Measurements from ENCODE around the gene SLC39A5.

DNA sequence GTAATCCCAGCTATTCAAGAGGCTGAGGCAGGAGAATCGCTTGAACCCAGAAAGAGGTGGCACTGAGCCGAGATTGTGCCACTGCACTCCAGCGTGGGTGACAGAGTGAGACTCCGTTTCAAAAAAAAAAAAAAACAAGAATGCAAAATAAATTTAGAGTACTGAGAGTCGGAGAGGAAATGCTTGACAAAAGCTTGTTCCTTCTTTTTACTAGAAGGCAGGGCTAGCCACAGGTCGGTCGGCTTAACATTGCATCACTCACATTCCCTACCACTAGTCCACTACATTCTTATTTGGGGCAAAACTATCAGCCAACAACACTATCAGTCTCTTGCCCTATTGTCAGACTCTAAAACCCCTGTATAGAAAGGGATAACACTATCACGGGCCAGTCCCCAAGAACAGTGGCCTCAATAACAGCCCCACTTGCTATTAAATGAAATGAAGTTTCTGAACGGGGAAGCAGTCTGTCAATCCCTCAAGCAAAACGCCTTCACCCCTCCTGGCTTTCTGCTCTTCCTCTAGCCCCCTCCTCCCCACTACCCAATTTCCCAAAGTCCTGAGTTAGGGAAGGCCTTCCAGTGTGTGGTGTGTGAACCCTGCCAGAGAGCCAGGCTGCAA, 9.1 kb upstream of the SLC39A5 start:
- TF ChIP-seq CTCF (conservative IDR thresholded peaks at IDR 0.05; ENCODE audit: low read length) (no peak), EZH2phosphoT487 (IDR thresholded peaks at IDR 0.05; ENCODE audit: borderline replicate concordance, low read depth, low read length) (no peak)
